K562 (cell line): Measurements from ENCODE around the gene MAP3K19. TPM values are rescaled to one million over a fixed set of nuclear protein-coding genes. Genes with fewer than 3 reads are reported as not detected.

ENCODE experiments used
- BACH1 ChIP-seq: fragments of 200-800 bp; sonication (Bioruptor generic); IDR thresholded peaks from 2 replicates; pipeline ENCODE4 v1.6.1; 2016; ENCODE audit warnings: missing genetic modification characterization, missing compliant biosample characterization
- BRD9 ChIP-seq: fragments of 450-650 bp; IDR thresholded peaks from 2 replicates; pipeline ENCODE4 v1.6.1; 2018; ENCODE audit warnings: low read depth; ENCODE audit not compliant: partially characterized antibody
- CTCF ChIP-seq, 3 experiments: IDR thresholded peaks in 2 of 3; conservative IDR thresholded peaks in 1 of 3; 2 replicates each; pipeline ENCODE4 v1.5.1; 2011 to 2012; ENCODE audit warnings: low read length in 3 of 3, mild to moderate bottlenecking in 3 of 3, control low read depth in 2 of 3, improper control_type of control experiment in 1 of 3, inconsistent platforms in 1 of 3, low read depth in 1 of 3, mixed read lengths in 1 of 3, moderate library complexity in 1 of 3; ENCODE audit not compliant: insufficient read depth in 2 of 3
- EHMT2 ChIP-seq: fragments of 450-650 bp; IDR thresholded peaks from 2 replicates; pipeline ENCODE4 v1.6.1; 2018; ENCODE audit warnings: antibody characterized with exemption
- EP300 ChIP-seq: IDR thresholded peaks from 2 replicates; pipeline ENCODE4 v1.6.1; 2012; ENCODE audit warnings: low read length, improper control_type of control experiment
- FOXJ2 ChIP-seq: fragments of 200-800 bp; sonication (Bioruptor generic); IDR thresholded peaks from 2 replicates; pipeline ENCODE4 v1.6.1; 2016; ENCODE audit warnings: missing genetic modification characterization, missing compliant biosample characterization
- GATAD2B ChIP-seq: fragments of 450-650 bp; IDR thresholded peaks from 2 replicates; pipeline ENCODE4 v1.6.1; 2017; ENCODE audit warnings: mild to moderate bottlenecking, borderline replicate concordance
- GTF2E2 ChIP-seq: fragments of 200-800 bp; sonication (Bioruptor generic); IDR thresholded peaks from 2 replicates; pipeline ENCODE4 v1.6.1; 2016; ENCODE audit warnings: missing genetic modification characterization, missing compliant biosample characterization
- KDM1A ChIP-seq, 2 experiments: fragments of 450-650 bp; IDR thresholded peaks; 2 replicates each; pipeline ENCODE4 v1.6.1; 2016; ENCODE audit warnings: mild to moderate bottlenecking in 2 of 2
- MEIS2 ChIP-seq: fragments of 450-650 bp; IDR thresholded peaks from 2 replicates; pipeline ENCODE4 v1.6.1; 2014; ENCODE audit warnings: mild to moderate bottlenecking; ENCODE audit not compliant: partially characterized antibody
- MTA3 ChIP-seq: fragments of 450-650 bp; formaldehyde crosslinking; IDR thresholded peaks from 2 replicates; pipeline ENCODE4 v1.6.1; 2017; ENCODE audit warnings: mild to moderate bottlenecking, borderline replicate concordance
- NFIX ChIP-seq: fragments of 250-450 bp; sonication (Bioruptor Pico); IDR thresholded peaks from 2 replicates; pipeline ENCODE4 v1.4.0; 2020; ENCODE audit warnings: low read depth, mild to moderate bottlenecking, moderate library complexity
- NR2C2 ChIP-seq, 2 experiments: fragments of 200-800 bp in 1 of 2; sonication (Bioruptor generic) in 1 of 2; sonication (generic) in 1 of 2; formaldehyde crosslinking in 1 of 2; IDR thresholded peaks; 2 replicates each; pipeline versions ENCODE4 v1.6.1 to v1.8.0; 2016 to 2022; ENCODE audit warnings: mild to moderate bottlenecking in 1 of 2, missing compliant biosample characterization in 1 of 2, missing genetic modification characterization in 1 of 2, missing genetic modification reagents in 1 of 2
- RBM25 ChIP-seq: fragments of 200-400 bp; formaldehyde crosslinking; IDR thresholded peaks from 2 replicates; pipeline ENCODE4 v1.6.1; 2018; ENCODE audit warnings: low read length, low read depth, moderate library complexity; ENCODE audit not compliant: severe bottlenecking
- SIN3A ChIP-seq, 2 experiments: fragments of 150-350 bp in 1 of 2; IDR thresholded peaks; 2 replicates each; pipeline ENCODE4 v1.6.1; 2011 to 2016; ENCODE audit warnings: borderline replicate concordance in 2 of 2, low read depth in 2 of 2, low read length in 2 of 2, mild to moderate bottlenecking in 2 of 2, moderate library complexity in 2 of 2; ENCODE audit not compliant: control insufficient read depth in 1 of 2
- SMAD4 ChIP-seq: fragments of 250-450 bp; sonication (Bioruptor Pico); conservative IDR thresholded peaks from 2 replicates; pipeline ENCODE4 v1.8.0; 2021; ENCODE audit warnings: inconsistent platforms, mild to moderate bottlenecking, moderate library complexity
- STAT5B ChIP-seq: fragments of 250-450 bp; sonication (Bioruptor Pico); IDR thresholded peaks from 2 replicates; pipeline ENCODE4 v1.8.0; 2021; ENCODE audit warnings: mild to moderate bottlenecking, inconsistent platforms
- TRIM24 ChIP-seq, 2 experiments: fragments of 450-650 bp; IDR thresholded peaks; 2 replicates each; pipeline ENCODE4 v1.6.1; 2016
- TSC22D4 ChIP-seq: fragments of 450-650 bp; IDR thresholded peaks from 2 replicates; pipeline ENCODE4 v1.6.1; 2016; ENCODE audit warnings: missing genetic modification characterization, missing biosample characterization, control low read depth
- ZNF263 ChIP-seq: sonication (generic); formaldehyde crosslinking; IDR thresholded peaks from 2 replicates; pipeline ENCODE4 v1.8.0; 2022; ENCODE audit warnings: mild to moderate bottlenecking, missing genetic modification reagents, borderline replicate concordance
- ZNF282 ChIP-seq: sonication (generic); formaldehyde crosslinking; IDR thresholded peaks from 2 replicates; pipeline ENCODE4 v1.8.1; 2023; ENCODE audit warnings: missing genetic modification reagents
- ZNF79 ChIP-seq: fragments of 250-450 bp; sonication (Bioruptor Pico); IDR thresholded peaks from 2 replicates; pipeline ENCODE4 v1.4.0; 2020; ENCODE audit warnings: low read depth, mild to moderate bottlenecking, moderate library complexity
- ZSCAN32 ChIP-seq: fragments of 450-650 bp; formaldehyde crosslinking; IDR thresholded peaks from 2 replicates; pipeline ENCODE4 v1.4.0; 2020; ENCODE audit warnings: mild to moderate bottlenecking, moderate library complexity
- polyA plus RNA-seq, 8 experiments: library from polyadenylated mRNA; depleted of rRNA in 4 of 8; stranded (reverse) in 5 of 8; unstranded in 3 of 8; fragments of >200 nt; fragmentation: Nextera tagmentation in 2 of 8; fragmentation: Illumina TruSeq in 1 of 8; extraction: Ambion mirVana in 2 of 8; extraction: Trizol in 1 of 8; gene quantifications; 2 replicates each; pipeline versions ENCODE4 v1.2.1 to v1.2.3, GENCODE V29; 2011 to 2014; ENCODE audit warnings: inconsistent platforms in 1 of 8, missing spikeins in 1 of 8
- total RNA-seq, 7 experiments: library from RNA; depleted of rRNA in 6 of 7; stranded (reverse); fragments of >200 nt in 6 of 7; fragmentation: Illumina TruSeq in 2 of 7; extraction: Trizol in 2 of 7; gene quantifications; 2 replicates each; pipeline versions ENCODE4 v1.2.1 to v1.2.3, GENCODE V29; 2011 to 2021; ENCODE audit warnings: low replicate concordance in 1 of 7
- TF ChIP-seq, protein P1 (sequence below): fragments of 250-450 bp; sonication (Bioruptor Pico); IDR thresholded peaks from 2 replicates; pipeline ENCODE4 v1.8.0; 2022; ENCODE audit warnings: inconsistent platforms, mild to moderate bottlenecking, moderate library complexity, borderline replicate concordance
- TF ChIP-seq, protein P2 (sequence below), 2 experiments: fragments of 450-650 bp; conservative IDR thresholded peaks; 2 replicates each; pipeline ENCODE4 v1.6.1; 2017; ENCODE audit warnings: mild to moderate bottlenecking in 2 of 2, moderate library complexity in 2 of 2

MAP3K19 gene
- total and polyA plus RNA-seq, 9 of the 15 experiments (the other 6 are each of a cell fraction or from before 2014, with no cell fraction given): 0.29 TPM; not detected in 8

GRCh38 chr2:135056790-135057189 lies 9.5 kb upstream of the MAP3K19 start (continued):
- TF ChIP-seq MEIS2 (peak; percentile 35), ZNF263 (CRISPR knock-in tag) (no peak), ZSCAN32 (CRISPR knock-in tag) (peak; percentile 92), NR2C2 (CRISPR knock-in tag; IDR thresholded peaks at IDR 0.05) (no peak), NR2C2 (tag; IDR thresholded peaks at IDR 0.05) (no peak), ZNF79 (CRISPR knock-in tag) (no peak), TSC22D4 (no peak), BACH1 (tag) (0 out of 2 replicates have a peak, but pooled peaks have one; percentile 21), EHMT2 (no peak), GTF2E2 (tag) (no peak), SIN3A (IDR thresholded peaks at IDR 0.05; ENCODE audit: borderline replicate concordance in 2 of 2, control insufficient read depth in 1 of 2, low read depth in 2 of 2, low read length in 2 of 2) (no peak), ZNF282 (CRISPR knock-in tag) (no peak), MTA3 (no peak), BRD9 (no peak), NFIX (CRISPR knock-in tag) (no peak), STAT5B (CRISPR knock-in tag) (no peak), EP300 (peak; percentile 72), CTCF (IDR thresholded peaks at IDR 0.05 in 2 of 3, conservative IDR thresholded peaks at IDR 0.05 in 1 of 3; ENCODE audit: insufficient read depth in 2 of 3, low read depth in 1 of 3, low read length in 3 of 3) (no peak), KDM1A (IDR thresholded peaks at IDR 0.05) (no peak), RBM25 (no peak), FOXJ2 (tag) (peak; percentile 56; the same call in 1 of the 2 replicates), TRIM24 (IDR thresholded peaks at IDR 0.05) (peak; percentile 87 to 90), SMAD4 (peak; percentile 26; the same call in 1 of the 2 replicates), GATAD2B (no peak)
- TF ChIP-seq, protein P1, sequence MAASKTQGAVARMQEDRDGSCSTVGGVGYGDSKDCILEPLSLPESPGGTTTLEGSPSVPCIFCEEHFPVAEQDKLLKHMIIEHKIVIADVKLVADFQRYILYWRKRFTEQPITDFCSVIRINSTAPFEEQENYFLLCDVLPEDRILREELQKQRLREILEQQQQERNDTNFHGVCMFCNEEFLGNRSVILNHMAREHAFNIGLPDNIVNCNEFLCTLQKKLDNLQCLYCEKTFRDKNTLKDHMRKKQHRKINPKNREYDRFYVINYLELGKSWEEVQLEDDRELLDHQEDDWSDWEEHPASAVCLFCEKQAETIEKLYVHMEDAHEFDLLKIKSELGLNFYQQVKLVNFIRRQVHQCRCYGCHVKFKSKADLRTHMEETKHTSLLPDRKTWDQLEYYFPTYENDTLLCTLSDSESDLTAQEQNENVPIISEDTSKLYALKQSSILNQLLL (CRISPR knock-in tag): no peak
- TF ChIP-seq, protein P2, sequence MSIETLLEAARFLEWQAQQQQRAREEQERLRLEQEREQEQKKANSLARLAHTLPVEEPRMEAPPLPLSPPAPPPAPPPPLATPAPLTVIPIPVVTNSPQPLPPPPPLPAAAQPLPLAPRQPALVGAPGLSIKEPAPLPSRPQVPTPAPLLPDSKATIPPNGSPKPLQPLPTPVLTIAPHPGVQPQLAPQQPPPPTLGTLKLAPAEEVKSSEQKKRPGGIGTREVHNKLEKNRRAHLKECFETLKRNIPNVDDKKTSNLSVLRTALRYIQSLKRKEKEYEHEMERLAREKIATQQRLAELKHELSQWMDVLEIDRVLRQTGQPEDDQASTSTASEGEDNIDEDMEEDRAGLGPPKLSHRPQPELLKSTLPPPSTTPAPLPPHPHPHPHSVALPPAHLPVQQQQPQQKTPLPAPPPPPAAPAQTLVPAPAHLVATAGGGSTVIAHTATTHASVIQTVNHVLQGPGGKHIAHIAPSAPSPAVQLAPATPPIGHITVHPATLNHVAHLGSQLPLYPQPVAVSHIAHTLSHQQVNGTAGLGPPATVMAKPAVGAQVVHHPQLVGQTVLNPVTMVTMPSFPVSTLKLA (conservative IDR thresholded peaks at IDR 0.05): no peak
